AML-193 (cell line): Measurements from ENCODE around the gene TSEN15.

Experiments used
- DNase-seq, 2 experiments: peaks; one replicate each; lab custom pipeline; 2025; lab: John Stamatoyannopoulos, UW

The TSEN15 gene

GRCh38 chr1:184051485-184052193 lies at the start of gene TSEN15:
TSS of gene TSEN15 (plus strand) at chr1:184051730. CDS start at chr1:184051756, 26 bp downstream.
- DNase-seq = peak; percentile 63 to 78

- DNase-seq = no peak
Measured at GRCh38 chr1:184002071-184002470, 49.5 kb upstream of the TSEN15 start.

- no peak for DNase-seq
Measured at GRCh38 chr1:184004935-184005334, 46.6 kb upstream of the TSEN15 start.

GRCh38 chr1:184005506-184005905 lies 46.0 kb upstream of the TSEN15 start:
- no peak for DNase-seq

GRCh38 chr1:184010788-184011187 lies 40.7 kb upstream of the TSEN15 start:
- no peak for DNase-seq

- DNase-seq = no peak
Measured at GRCh38 chr1:184012187-184012586, 39.3 kb upstream of the TSEN15 start.

GRCh38 chr1:184014271-184014670 lies 37.3 kb upstream of the TSEN15 start:
- DNase-seq = no peak

- DNase-seq = no peak
Measured at GRCh38 chr1:184016169-184016568, 35.4 kb upstream of the TSEN15 start.

- DNase-seq = no peak
Measured at GRCh38 chr1:184017306-184017705, 34.2 kb upstream of the TSEN15 start.

- no peak for DNase-seq
Measured at GRCh38 chr1:184018622-184019021, 32.9 kb upstream of the TSEN15 start.

GRCh38 chr1:184019069-184019468 lies 32.5 kb upstream of the TSEN15 start:
- DNase-seq = no peak

GRCh38 chr1:184019506-184019905 lies 32.0 kb upstream of the TSEN15 start:
- DNase-seq = no peak

GRCh38 chr1:184020328-184020727 lies 31.2 kb upstream of the TSEN15 start:
- DNase-seq = no peak

GRCh38 chr1:184020855-184021254 lies 30.7 kb upstream of the TSEN15 start:
- no peak for DNase-seq

GRCh38 chr1:184021728-184022127 lies 29.8 kb upstream of the TSEN15 start:
- no peak for DNase-seq

GRCh38 chr1:184022668-184023067 lies 28.9 kb upstream of the TSEN15 start:
- no peak for DNase-seq

- no peak for DNase-seq
Measured at GRCh38 chr1:184023171-184023570, 28.4 kb upstream of the TSEN15 start.

- DNase-seq = no peak
Measured at GRCh38 chr1:184025242-184025675, 26.3 kb upstream of the TSEN15 start.

- no peak for DNase-seq
Measured at GRCh38 chr1:184027826-184028695, 23.5 kb upstream of the TSEN15 start.

GRCh38 chr1:184028854-184029623 lies 22.5 kb upstream of the TSEN15 start:
- DNase-seq = no peak

- DNase-seq = no peak
Measured at GRCh38 chr1:184030433-184031091, 21.0 kb upstream of the TSEN15 start.

- DNase-seq = no peak
Measured at GRCh38 chr1:184031092-184031408, 20.5 kb upstream of the TSEN15 start.
